NCI-H82 treated with DMSO at 0.1 percent for 48 hours (cell line): ENCODE results near the gene DYSF.

Source experiments
- DNase-seq: peaks from one replicate; lab custom pipeline; 2025; ENCODE audit not compliant: unreplicated experiment; lab: John Stamatoyannopoulos, UW

The DYSF gene

DNA sequence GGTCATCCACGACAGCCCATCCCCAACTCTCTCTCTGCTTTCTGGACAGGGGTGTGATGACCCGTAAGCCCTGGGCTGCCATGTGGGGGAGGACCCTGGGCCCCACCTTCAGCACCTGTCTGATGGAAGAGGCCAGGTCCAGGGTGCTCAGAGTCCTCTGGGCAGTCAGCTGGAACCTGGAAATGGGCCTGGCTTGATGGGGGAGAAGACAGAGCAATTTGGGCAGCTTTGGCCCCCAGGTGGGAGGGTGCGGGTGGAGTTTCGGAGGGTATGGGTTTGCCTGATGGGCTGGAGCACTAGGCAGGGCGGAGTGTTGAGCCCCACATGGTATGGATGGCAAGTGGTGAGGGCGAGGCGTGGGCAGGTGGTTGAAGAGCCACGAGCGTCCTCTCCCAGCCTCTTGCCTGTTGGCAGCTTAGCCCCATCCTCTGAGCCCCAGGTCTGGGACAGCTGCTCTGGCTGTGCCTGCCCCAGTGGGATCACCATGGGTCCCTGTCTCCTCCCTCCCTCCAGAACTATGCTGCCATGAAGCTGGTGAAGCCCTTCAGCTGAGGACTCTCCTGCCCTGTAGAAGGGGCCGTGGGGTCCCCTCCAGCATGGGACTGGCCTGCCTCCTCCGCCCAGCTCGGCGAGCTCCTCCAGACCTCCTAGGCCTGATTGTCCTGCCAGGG lies 232.7 kb downstream of the DYSF start:
- no peak for DNase-seq

GRCh38 chr2:71686781-71687180 lies 233.4 kb downstream of the DYSF start:
- DNase-seq = no peak

DNA sequence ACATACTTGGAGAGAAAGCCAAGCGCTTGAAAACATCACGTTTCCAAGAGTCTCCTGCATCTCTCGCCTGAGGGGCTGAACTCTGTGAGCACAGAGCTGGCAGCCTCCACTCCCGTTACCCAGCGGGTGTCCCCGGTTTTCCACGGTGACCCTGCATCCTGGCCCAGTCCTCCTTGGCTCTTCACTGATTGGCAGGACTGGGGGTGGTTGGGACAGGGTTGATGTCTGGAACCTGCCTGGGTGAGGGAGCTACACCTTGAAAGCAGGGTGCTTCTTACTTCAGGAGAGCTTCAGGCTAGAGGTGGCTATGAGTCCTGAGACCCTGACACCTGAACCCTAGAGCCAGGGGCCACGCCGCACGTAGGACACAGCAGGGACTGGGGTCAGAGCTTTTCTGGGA lies 234.1 kb downstream of the DYSF start:
- no peak for DNase-seq

- no peak for DNase-seq
These were observed 235.2 kb downstream of the DYSF start for GRCh38 chr2:71688530-71688929.

- no peak for DNase-seq
These were observed 236.0 kb downstream of the DYSF start for GRCh38 chr2:71689393-71689792.

DNA sequence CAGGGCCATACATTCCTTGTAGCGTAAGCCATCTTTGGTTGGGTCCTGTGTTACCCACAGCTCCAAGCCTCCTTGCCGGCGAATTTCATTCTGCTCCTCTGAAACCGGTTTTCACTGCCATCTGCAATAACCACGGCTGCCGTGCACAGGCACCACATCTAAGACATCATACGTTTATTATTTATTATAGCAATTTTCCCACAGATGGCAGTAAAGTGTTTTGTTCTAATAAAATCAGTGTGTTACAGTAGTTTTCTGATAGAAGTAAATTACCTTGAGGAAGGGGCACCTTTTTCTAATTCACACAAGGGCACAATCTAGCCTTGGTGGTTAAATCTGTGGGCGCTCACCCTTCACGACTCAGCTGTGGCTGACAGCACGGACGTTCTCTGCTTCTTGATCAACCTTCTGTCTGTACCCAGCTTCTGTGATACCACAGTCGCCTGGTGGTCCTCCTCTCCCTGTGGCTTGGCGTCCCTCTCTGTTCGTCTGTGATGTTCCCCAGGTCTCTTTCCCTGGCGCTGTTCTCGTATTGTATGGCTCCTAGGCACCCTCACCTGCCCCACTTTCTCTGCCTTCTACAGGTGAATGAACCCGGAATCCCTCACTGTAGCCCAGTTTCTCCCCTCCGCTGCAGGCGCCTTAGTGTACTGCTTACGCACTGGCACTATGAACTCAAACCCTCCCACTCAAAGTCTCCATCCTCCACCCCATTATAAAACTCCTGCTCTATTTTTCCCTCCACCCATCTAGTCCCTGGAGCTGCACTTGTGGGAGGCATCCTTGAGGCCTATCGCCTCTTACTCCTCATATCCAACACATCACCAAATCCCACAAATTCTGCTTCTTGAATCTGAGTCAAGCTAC lies 236.8 kb downstream of the DYSF start:
- no peak for DNase-seq

DNA sequence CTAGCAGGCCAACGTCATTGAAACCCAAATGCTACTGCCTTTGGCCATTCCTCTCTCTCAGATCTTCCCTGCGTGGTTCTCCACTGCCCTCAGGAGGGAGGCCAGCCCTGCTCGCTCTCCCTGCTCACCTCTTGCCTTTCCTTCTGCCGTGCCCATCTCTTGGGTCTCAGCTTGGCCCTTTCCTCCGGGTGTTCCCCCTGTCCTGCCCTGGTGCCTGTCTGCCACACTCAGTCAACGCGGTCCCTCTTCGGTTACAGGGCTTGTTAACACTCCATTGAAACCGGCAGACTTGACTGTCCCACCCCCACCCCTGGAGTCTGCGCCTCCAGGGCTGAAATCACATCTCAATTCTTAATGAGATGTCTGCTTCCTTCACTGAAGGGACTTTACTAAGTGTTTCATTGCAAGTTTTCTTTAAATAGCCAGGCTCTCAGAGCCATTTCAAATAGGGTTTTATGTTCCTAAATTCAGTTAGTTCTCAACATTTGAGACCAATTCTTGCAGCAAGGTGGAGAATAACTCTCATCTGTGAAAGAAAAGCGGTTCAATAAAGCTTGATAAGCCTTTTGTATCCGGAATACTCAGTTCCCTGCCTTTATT lies 237.6 kb downstream of the DYSF start:
- no peak for DNase-seq

- no peak for DNase-seq
These were observed 238.5 kb downstream of the DYSF start for GRCh38 chr2:71691747-71692441.

DNA sequence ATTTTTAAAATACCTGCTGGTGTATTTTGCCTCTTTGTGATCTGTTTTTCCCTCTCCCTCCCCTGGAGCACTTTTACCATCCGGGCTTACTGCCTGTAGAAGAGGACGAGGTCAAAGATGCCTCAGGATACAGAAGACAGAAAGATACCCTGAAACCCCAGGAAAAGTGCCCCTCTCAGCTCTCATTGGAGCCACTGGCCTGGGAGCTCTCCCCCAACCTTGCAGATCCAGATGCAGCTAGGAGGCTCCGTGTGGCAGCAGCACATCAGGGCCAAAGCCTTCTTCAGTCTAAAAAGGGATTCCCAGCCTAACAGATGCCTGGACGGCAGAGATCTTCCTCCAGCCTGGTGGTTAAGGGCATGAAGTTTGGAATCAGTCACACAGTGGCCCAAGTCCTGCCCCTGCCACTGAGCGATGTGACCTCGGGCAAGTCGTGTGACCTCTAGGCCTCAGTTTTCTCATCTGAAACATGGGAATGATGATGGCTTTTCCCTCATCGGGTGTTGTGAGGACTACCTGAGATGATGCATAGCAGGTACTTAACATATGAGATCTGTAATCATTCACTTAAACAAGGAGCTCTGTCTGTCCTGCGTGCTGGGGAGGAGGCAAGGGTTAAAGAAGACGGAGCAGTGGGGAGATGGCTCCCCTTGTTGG lies 239.4 kb downstream of the DYSF start:
- DNase-seq = no peak

- no peak for DNase-seq
These were observed 240.2 kb downstream of the DYSF start for GRCh38 chr2:71693286-71694270.

DNA sequence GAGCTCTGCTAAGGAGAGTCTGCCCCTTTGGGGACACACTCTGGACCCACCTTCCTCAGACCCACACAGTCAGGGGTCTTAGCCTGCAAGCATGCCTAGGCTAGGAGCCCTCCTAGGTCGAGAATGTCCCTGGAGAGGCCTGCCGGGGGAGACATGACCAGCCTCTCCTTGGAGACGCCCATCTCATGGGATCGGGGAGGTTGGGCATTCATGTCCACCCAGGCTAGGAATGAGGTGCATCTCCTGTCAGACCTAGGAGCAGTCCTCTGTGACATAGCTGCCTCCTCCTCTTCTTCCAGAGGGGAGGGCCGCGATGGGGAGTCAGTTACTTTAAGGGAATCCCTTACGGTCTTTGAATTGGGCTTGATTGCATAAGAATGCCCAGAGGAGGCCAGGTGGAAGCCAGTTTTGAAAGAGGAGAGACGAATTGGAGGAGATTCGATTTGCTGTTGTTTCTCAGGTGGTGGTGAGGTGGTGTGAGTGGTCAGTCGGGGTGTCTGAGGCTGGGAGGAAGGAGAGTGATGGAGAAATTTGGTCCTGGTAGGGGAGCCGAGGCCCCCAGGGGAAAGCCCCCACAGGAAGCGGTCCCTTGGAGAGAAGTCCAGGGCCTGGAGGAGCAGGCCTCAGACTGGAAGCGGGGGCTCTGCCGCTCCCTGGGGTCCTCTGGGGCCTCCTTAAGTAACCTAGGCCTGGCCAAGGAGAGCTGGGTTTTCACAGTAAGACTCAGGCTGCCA lies 241.3 kb downstream of the DYSF start:
- DNase-seq = no peak

GRCh38 chr2:71695235-71696120 lies 242.1 kb downstream of the DYSF start:
- no peak for DNase-seq

DNA sequence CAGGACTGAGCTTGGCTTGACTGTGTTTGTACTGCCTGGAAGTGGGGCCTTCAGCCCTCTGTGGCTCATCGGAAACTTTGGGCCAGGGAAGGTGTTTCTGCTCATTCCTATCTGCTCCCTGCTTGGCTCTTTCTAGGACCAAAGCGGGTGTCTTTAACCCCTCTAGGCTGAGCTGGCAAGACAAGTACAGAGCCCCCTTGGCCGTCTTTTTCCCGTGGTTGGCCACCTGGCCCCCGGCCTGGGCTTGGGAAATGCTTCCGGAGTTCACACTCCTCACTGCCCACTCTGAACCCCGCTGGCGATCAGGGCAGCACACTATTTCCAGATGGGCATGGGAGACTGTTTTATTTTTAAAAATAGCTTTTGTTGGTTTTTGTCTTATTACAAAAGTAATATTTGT lies 243.0 kb downstream of the DYSF start:
- no peak for DNase-seq

DNA sequence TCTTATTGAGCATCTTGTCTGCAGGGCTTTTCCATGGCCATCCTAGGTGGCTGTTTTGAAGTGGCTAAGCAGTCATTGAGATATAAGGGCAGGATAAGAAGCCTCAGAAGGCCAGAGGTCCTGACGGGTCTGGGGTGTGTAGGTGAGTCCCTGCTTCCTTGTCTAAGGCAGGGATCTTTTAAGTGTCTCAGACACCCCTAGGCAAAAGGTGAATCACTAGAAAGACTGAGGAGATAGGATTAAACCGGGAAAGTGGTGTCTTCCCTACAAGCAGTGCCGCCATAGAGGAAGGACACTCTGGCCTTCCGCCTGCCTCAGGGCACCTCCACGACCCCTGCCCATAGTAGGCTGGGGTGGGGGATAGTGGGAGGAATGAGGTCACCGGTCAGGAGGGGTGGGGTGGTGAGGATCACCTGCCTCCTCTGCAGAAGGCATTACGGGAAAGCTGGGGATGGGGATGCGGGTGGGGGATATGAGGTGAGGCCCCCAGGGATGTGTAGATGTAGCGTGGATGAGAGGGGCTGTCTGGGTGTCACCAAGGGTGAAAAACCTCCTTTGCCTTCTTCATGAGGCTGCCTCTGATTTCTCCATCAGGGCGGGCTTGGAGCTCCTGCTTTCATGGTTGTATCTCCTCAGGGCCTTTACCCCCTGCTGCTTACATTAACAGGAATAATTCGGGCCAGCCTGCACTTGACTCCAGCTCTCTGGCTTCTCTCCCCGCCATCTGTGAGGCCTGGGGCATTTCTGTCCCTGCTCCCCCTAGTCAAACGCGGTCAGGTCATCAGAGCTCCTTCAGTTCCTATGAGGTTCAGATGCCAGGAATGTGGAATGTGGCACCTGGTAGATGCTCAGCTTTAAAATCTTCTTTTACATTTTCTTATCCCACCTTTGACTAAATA lies 244.0 kb downstream of the DYSF start:
- DNase-seq = no peak

GRCh38 chr2:71699428-71699827 lies 246.1 kb downstream of the DYSF start:
- DNase-seq = no peak

DNA sequence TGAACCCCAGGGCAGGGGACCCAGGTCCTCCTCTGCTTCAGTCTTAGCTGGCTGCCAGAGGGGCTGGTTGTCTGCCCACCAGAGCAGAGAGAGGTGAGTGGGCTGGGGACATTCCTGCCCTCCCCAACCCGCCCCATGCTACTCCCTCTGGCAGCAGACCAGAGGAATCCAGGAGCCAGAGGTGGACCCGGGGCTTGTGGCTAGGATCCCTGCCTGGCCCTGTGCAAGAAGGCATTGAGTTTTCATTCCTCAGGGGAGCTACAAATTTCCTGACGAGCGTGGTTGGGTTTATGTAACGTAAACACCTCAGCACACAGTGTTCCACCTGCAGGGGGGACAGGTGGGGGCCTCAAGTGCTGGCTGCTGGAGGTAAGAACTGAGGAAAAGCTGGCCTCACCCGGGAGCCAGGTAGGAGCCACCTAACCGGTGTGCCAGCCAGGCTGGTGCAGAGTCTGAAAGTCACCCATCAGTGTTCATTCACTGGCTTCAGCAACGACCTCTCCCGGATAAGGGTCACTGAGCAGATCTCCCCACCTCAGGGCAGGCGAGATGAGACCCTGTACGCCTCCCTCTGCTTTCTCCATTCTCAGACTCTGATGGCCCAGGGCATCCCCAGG lies 246.8 kb downstream of the DYSF start:
- no peak for DNase-seq
